HG02610 (cell line): ENCODE data around the gene JPH2.
"Not testable (repeated sequence)": the region's sequence is repeated elsewhere in the genome, so short reads cannot be mapped to it uniquely, and the experiment has no call there.

Experiments used
- ATAC-seq: cut with Tn5 transposase; IDR thresholded peaks from one replicate; pipeline ENCODE4 v1.9.1; 2021; ENCODE audit warnings: mild to moderate bottlenecking, moderate library complexity; ENCODE audit not compliant: unreplicated experiment

JPH2 gene

GRCh38 chr20:44129300-44129699 is 57.7 kb downstream of the JPH2 start:
- ATAC-seq = not testable (repeated sequence)

DNA sequence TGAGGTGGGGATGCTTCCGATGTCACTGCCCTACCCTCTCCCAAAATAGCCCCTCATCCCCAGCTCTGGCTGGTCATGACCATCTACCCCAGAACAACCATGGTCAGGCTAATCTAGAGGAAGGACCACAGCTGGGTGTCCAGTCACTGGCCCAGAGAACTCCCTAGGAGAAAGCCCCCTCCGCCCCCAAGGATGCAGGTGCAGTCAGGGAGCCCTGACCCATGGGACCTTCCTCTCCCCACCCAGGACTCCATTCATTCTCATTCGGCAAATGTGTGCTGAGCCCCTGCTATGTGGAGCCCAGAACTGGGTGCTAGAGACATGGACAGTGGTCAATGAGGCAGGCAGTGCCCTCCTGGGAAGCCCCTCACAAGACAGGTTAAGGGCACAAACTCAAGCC is 60.5 kb downstream of the JPH2 start:
- ATAC-seq = no peak

GRCh38 chr20:44125332-44126127 is 61.5 kb downstream of the JPH2 start:
- no peak for ATAC-seq

DNA sequence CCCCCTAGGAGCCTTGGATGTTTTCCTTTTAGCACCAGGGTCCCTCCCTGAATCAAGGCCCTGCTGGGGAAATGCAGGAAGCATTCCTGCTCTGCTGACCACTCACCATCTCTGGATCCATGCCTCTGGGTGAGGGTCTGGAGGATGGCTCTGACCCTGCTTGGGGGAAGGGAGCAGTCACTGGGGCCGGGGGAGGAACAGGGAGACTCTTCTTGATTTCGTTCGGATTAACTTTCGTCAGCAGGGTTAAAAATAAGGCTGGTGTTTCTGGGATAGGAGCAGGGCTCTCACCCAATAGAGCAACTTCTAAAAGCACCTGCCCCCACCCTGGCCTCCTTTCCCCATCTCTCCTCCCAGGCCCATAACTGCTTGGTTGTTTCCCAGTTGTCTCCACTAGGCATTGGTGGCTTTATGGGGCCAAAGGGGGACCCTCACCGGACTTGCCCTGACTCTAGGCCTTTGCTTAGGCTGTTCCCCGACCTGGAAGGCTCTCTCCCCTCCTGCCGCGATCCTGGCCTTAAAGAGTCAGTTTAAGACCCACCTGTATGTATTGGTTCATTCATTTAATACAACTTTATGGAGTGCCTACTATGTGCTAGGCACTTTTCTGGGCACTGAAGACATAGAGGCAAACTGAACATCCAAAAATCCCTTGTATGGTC is 63.0 kb downstream of the JPH2 start:
- no peak for ATAC-seq

DNA sequence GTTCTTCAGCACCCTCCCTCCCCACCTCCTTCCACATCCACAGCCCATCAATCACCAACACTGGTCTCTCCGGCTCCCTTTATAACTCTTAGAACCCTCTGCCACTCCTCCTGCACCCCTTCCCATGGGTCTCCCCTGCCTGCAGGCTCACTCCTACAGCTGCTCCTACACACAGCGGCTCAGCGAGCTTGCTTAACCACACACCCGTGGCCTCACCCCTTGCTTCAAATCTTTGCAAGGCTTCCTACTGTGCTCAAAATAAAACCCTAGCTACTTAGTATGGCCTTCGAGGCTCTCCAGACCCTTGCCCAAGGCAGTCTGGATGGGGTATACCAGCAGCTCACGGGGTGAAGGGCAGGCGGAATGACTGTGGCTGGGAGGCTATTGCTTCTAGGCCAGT is 63.7 kb downstream of the JPH2 start:
- no peak for ATAC-seq

DNA sequence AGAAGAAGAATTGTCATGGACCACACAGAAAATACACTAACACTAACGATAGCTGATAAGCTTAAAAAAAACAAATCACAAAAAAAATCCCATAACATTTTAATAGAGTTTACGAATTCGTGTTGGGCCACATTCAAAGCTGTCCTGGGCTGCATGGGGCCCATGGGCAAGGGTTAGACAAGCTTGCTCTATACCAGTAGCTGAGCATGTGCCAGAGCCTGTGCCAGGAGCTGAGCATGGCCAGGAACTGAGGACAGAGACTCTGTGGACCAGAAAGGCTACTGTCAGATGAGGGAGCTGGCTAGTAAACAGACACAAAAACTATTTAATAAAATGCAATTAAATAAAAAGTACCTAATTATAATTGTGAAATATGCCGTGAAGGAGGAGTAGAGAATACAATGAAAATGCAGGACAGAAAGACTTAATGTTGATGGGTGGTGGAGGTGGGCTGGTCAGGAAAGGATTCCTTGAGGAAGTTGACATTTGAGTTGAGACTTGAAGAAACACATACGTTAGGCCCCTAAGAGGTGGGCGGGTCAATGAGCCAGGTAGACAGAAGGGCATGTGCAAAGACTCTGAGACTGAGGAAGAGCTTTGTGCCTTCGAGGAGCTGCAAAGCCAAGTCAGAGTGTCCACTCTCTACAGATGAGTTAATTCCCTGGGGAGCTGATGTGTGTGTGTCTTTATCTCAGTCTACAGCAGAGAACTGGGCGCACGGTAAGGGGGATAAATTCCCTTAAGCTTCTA is 66.1 kb downstream of the JPH2 start:
- no peak for ATAC-seq

DNA sequence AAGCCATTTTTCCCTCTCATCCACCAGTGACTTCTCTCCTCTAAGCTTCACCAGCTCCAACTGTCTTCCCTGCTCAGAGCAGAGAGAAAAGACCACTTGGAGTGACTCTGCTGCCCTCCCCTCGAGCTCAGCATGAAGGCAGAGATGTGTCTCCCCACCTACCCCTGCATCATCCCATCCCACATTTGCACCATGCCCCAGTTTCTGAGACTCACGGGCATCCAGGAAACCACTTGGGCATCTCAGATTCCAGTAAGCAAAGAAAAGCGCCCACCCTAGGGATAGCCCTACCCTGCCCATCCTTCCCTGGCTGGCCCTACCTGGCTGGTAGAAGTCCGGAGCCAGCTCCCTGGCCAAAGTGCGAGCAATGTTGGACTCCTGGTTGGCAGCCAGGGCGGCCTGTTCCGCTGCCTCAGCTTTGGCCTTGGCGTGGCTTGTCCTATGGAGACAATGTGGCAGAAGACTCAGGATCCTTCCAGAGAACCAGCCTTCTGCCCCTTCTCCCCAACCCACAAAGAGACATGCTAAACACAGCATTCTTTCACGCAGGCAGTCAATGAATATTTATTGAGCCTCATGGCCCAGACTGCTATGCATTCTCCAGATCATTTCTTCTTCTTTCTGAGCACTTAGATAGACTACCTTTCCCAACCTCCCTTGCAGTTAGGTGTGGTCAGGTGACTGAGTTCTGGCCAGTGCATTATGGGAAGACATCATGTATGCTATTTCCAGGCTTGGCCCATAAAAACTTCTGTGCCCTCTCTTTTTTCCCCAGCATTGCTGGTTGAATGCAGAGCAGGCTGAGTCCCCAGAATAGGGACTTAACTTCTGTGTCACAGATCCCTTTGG is 68.6 kb downstream of the JPH2 start:
- ATAC-seq = no peak

GRCh38 chr20:44117296-44118184 is 69.4 kb downstream of the JPH2 start:
- ATAC-seq = no peak

DNA sequence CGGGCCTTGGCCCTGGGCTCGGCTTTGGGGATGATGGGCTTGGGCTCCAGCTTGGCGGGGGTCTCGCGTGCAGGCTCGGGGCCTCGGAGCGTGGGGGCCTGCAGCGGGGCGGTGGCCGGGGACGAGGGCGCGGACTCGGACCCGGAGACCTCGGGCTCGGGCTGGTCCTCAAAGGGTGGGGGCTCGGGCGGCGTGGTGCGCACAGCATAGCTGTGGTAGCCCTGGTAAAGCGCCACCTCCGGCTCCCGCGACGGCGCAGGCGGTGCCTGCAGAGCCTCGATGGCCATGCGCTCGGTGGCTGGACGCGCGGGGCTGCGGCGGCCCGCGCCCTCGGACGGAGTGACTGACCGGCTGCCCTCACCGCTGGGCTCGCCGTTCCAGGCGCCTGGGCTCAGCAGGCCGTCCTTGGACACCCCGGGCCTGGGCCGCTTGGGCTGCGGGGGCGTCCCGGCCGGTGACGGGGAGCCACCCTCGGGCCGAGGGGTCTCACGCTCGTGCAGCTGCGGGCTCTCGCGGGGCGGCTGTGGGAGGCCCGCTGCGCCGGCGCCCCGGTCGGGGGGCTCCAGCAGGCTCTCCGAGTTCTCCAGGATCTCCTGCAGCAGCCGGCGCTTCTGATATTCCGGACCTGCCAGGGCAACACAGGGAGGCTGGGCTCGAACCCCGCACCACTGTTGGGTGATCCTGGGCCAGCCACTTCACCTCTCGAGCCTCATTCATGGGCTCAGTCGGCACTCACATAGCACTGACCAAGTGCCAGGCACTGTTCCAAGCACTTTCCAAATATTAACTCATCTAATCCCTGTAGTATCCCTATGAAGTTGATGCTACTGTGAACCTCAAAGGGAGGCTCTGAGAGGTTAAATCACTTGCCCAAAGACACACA is 71.0 kb downstream of the JPH2 start:
- no peak for ATAC-seq

DNA sequence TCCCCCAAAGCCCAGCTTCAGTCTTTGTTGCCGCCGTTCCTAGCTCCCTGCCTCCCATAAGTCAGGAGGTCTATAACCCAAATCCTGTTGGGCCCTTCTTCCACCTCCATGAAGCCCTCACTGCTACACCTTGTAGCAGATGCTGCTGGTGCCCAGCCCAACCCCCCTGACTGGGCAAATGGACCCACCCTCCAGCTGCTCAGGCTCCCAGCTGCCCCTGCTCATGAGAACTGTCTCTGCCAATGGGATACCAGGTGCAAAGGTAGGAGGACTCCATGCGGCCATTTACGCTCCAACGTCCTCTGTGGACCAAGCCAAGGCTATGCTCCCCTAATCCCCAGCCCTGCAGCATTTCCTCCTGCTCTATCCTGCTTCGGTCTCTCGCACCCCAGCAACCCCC is 71.8 kb downstream of the JPH2 start:
- ATAC-seq = no peak

- ATAC-seq = no peak
These were observed 73.2 kb downstream of the JPH2 start for GRCh38 chr20:44113618-44114376.

DNA sequence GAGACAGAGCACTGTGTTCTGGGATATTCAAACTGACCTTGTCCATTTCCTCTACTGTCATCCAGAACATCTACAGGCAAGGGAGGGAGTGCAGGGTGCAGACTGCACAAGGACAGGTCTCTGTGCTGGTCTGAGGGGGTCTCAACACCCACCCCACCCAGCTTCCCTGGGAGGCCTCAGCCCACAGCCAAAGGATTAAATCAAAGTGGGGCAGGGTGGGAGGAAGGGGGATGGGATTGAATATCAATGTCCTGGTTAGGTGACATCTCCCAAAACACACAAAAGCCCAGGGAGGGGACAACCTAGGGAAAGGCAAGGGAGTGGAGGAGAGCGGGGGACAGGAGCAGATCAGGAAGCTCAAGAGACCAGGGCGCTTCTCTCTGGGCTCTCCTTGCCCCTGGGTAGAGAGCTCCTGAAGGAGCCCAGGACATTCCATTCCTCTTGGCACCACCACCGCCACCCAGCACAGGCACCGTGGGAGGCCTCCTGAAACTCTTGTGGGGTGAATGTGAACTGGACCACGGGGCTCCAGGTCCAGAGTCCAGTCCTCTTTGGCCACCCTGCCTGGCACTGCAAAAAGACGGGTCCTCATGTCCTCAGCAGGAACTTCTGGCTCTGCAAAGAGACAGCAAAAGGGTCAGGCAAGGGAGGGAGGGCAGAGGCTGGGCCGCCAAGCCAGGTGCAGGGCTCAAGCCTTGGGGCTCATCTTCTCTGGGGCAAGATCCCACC is 73.9 kb downstream of the JPH2 start:
- ATAC-seq = no peak

GRCh38 chr20:44112456-44112855 is 74.5 kb downstream of the JPH2 start:
- ATAC-seq = no peak

- ATAC-seq = no peak
These were observed 75.2 kb downstream of the JPH2 start for GRCh38 chr20:44111712-44112335.

DNA sequence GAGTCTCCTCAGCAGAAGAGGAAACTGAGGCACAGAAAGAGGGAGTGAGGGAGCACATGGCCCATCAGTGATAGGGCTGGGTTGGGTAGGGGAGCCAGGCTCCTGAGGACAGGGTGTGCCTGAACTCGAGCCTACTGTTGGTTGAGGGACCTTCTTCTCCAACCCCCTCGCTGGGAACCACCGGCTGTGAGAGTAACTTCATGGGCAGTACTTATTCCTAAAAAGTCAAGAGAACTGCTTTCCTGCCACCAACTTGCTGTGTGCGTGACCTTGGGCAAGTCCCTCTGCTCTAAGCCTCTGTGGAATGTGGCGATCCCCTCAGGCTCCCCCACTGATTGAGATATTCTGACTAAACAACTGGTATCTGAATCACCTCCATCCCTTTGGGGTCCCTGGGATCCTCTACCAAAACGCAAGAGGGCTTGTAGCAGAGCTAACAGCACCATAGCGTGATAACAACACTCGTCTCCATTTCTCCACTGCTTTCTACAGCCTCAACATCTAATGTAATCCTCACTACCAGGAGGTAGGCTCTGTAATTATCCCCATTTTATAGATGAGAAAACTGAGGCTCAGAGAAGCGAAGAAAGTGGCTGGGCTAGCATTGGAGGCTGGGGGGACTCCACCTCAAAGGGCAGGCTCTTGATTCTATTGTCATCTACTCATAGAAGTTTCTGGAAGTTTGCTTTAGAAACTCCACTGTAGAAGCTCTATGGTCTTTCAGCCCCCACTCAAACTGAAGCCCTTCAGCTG is 76.0 kb downstream of the JPH2 start:
- no peak for ATAC-seq

DNA sequence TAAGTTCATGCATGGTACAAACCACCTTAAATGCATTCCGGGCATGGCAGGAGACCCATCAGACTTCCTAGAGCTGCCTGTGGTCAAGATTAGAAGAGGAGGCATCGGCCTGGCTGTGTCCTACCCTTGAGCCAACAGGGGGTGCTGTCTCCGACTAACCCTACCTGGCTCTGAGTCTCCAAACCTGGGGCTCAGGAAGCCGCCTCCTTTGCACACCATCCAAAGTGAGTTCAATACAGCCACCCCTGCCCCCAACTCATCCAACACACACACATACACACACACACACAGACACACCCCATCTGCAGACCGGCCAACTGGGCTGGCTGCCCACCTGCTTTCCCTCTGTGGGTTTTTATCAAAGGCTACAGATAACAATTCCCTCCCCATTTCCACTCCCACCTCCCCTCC is 77.0 kb downstream of the JPH2 start:
- ATAC-seq = no peak
